Gastroesophageal sphincter (tissue), 4 donors: ENCODE results near the gene DENND4C. TPM values are rescaled to one million over a fixed set of nuclear protein-coding genes. Genes with fewer than 3 reads are reported as not detected.

ENCODE experiments used
- ATAC-seq: fragments of 150-250 bp; one replicate; pipeline ENCODE4 v1.9.1; 2016; ENCODE audit warnings: mild to moderate bottlenecking, moderate library complexity
- H3K27ac ChIP-seq, 4 donors: fragments of 200-600 bp; sonication (generic) in 3 of 4; 1 replicate in 3 of 4; 2 replicates in 1 of 4; pipeline ENCODE4 v1.5.1; 2016 to 2019
- H3K27me3 ChIP-seq: fragments of 200-600 bp; sonication (generic); one replicate; pipeline ENCODE4 v1.5.1; 2019
- H3K36me3 ChIP-seq, 2 donors: fragments of 200-600 bp; sonication (generic); one replicate each; pipeline ENCODE4 v1.5.1; 2019; ENCODE audit warnings: control low read depth in 1 of 2
- H3K4me1 ChIP-seq, 3 donors: fragments of 200-600 bp; sonication (generic); 1 replicate in 2 of 3; 2 replicates in 1 of 3; pipeline ENCODE4 v1.5.1; 2016 to 2019; ENCODE audit warnings: control low read depth in 2 of 3
- H3K4me3 ChIP-seq, 2 donors: fragments of 200-600 bp; sonication (generic); one replicate each; pipeline ENCODE4 v1.5.1; 2019; ENCODE audit warnings: mild to moderate bottlenecking in 1 of 2, moderate library complexity in 1 of 2
- H3K9me3 ChIP-seq, 3 donors: fragments of 200-600 bp; sonication (generic); one replicate each; pipeline ENCODE4 v1.5.1; 2017 to 2019; ENCODE audit warnings: control low read depth in 2 of 3
- EP300 ChIP-seq: sonication (generic); formaldehyde crosslinking; IDR thresholded peaks from one replicate; pipeline ENCODE4 v1.6.1; 2017; ENCODE audit warnings: antibody characterized with exemption, mild to moderate bottlenecking
- POLR2A ChIP-seq, 2 donors: fragments of 450-650 bp; IDR thresholded peaks; one replicate each; pipeline ENCODE4 v1.6.1; 2017; ENCODE audit warnings: antibody characterized with exemption in 2 of 2, mild to moderate bottlenecking in 2 of 2, moderate library complexity in 1 of 2
- POLR2AphosphoS5 ChIP-seq: sonication (generic); formaldehyde crosslinking; IDR thresholded peaks from one replicate; pipeline ENCODE4 v1.6.1; 2017; ENCODE audit warnings: antibody characterized with exemption
- WGBS, 2 donors: methylation state at CpG; one replicate each; pipeline ENCODE4 v1.1.5; 2018; ENCODE audit warnings: low coverage in 1 of 2; 5-methylcytosine and 5-hydroxymethylcytosine counted together
- total RNA-seq, 4 donors: library from RNA; depleted of rRNA; stranded (reverse); fragments of >200 nt; gene quantifications; one replicate each; pipeline ENCODE4 v1.1.0, GENCODE V29; 2016
- TF ChIP-seq, protein P1 (sequence below), 4 experiments: fragments of 200-600 bp in 2 of 4; fragments of 450-650 bp in 2 of 4; sonication (generic) in 1 of 4; IDR thresholded peaks; one replicate each; pipeline ENCODE4 v1.5.1; 2017 to 2019; ENCODE audit warnings: antibody characterized with exemption in 4 of 4, mild to moderate bottlenecking in 2 of 4, moderate library complexity in 2 of 4

The DENND4C gene
- total RNA-seq, 4 donors from 2014 or later = 72.9 to 117 (median 81.9) TPM

DNA sequence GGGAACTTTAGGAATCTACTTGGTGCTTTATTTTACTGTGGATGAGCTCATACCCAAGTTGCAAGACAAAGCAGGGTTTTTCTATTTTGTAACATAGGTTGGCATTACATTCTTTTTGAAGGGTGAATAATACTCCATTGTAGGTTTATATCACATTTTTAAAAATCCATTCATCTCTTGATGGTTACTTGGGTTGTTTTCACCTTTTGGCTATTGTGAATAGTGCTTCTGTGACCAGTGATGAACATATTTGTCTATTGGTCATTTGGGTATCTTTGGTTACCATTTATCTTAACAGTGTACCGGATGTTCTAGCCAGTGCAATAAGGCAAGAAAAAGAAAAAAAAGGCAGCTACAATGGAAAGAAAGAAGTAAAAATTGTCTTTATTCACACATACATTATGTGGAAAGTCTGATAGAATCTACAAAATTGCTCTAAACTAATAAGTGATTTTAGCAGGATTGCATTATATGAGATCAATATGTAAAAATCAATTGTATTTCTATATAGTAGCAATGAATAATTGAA, 40.0 kb downstream of the DENND4C start:
- Histone ChIP-seq H3K4me1 (peaks cover 0 to 16% (median 0%) of the 10 kb centered on the region in 3 donors), H3K27ac (no peak overlapping the region), H3K9me3 (no peaks in the 10 kb centered on the region), H3K27me3 (no peaks in the 10 kb centered on the region), H3K36me3 (no peaks in the 10 kb centered on the region), H3K4me3 (no peak overlapping the region)
- WGBS, 2 donors = no CpG with 5 or more reads among the region's 1 CpG
- TF ChIP-seq, protein P1, sequence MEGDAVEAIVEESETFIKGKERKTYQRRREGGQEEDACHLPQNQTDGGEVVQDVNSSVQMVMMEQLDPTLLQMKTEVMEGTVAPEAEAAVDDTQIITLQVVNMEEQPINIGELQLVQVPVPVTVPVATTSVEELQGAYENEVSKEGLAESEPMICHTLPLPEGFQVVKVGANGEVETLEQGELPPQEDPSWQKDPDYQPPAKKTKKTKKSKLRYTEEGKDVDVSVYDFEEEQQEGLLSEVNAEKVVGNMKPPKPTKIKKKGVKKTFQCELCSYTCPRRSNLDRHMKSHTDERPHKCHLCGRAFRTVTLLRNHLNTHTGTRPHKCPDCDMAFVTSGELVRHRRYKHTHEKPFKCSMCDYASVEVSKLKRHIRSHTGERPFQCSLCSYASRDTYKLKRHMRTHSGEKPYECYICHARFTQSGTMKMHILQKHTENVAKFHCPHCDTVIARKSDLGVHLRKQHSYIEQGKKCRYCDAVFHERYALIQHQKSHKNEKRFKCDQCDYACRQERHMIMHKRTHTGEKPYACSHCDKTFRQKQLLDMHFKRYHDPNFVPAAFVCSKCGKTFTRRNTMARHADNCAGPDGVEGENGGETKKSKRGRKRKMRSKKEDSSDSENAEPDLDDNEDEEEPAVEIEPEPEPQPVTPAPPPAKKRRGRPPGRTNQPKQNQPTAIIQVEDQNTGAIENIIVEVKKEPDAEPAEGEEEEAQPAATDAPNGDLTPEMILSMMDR (IDR thresholded peaks at IDR 0.05) = no peak
- TF ChIP-seq EP300 (no peak), POLR2AphosphoS5 (no peak), POLR2A (IDR thresholded peaks at IDR 0.05) (no peak)
- no peak for ATAC-seq

DNA sequence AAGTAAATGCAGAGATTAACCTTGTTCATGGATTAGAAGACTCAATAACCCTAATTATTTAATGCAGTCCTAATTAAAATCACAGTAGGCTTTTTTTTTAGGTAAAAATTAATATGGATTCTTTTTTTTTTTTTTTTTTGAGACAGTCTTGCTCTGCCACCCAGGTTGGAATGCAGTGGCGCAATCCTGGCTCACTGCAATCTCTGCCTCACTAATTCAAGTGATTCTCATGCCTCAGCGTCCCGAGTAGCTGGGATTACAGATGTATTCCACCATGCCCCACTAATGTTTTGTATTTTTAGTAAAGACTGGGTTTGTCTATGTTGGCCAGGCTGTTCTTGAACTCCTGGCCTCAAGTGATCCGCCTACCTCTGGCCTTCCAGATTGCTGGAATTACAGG, 40.6 kb downstream of the DENND4C start:
- H3K4me1 ChIP-seq = peaks cover 0 to 16% (median 2%) of the 10 kb centered on the region in 3 donors
- no peak overlapping the region for H3K27ac ChIP-seq
- ATAC-seq = no peak
- H3K36me3 ChIP-seq = no peaks in the 10 kb centered on the region
- no peaks in the 10 kb centered on the region for H3K9me3 ChIP-seq
- no peaks in the 10 kb centered on the region for H3K27me3 ChIP-seq
- no peak overlapping the region for H3K4me3 ChIP-seq
- TF ChIP-seq POLR2AphosphoS5 = no peak
- 100% methylated on average over 4 of the region's 4 CpGs; no CpG with 5 or more reads in 1 of the 2 donors for WGBS, 2 donors

DNA sequence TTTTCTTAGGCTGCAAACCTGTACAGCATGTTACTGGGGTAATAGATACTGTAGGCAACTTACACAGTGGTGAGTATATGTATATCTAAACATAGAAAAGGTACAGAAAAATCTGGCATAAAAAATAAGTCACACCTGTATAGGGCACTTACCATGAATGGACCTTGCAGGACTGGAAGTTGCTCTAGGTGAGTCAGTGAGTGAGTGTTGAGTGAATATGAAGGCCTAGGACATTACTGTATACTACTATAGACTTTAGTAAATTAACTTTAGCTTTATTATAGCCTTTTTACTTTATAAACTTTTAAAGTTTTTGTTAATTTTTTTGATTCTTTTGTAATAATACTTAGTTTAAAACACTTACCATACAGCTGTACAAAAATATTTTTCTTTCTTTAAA, 51.3 kb downstream of the DENND4C start:
- Histone ChIP-seq H3K4me3 (no peak overlapping the region), H3K36me3 (no peaks in the 10 kb centered on the region), H3K9me3 (no peaks in the 10 kb centered on the region), H3K4me1 (peaks cover 0 to 53% (median 3%) of the 10 kb centered on the region in 3 donors), H3K27ac (no peak overlapping the region), H3K27me3 (no peaks in the 10 kb centered on the region)
- TF ChIP-seq EP300 = no peak
- no peak for ATAC-seq

- Histone ChIP-seq H3K9me3 (no peaks in the 10 kb centered on the region), H3K27me3 (no peaks in the 10 kb centered on the region), H3K27ac (no peak overlapping the region), H3K4me1 (peaks cover 0 to 52% (median 3%) of the 10 kb centered on the region in 3 donors), H3K4me3 (no peak overlapping the region), H3K36me3 (no peaks in the 10 kb centered on the region)
- 83 to 100% methylated on average over 1 to 5 of the region's 5 CpGs for WGBS, 2 donors
- TF ChIP-seq EP300 (no peak), POLR2A (IDR thresholded peaks at IDR 0.05) (no peak), POLR2AphosphoS5 (no peak)
- TF ChIP-seq, protein P1 (IDR thresholded peaks at IDR 0.05) = no peak
- ATAC-seq = no peak
These were observed 52.7 kb downstream of the DENND4C start for GRCh38 chr9:19283072-19283710.

DNA sequence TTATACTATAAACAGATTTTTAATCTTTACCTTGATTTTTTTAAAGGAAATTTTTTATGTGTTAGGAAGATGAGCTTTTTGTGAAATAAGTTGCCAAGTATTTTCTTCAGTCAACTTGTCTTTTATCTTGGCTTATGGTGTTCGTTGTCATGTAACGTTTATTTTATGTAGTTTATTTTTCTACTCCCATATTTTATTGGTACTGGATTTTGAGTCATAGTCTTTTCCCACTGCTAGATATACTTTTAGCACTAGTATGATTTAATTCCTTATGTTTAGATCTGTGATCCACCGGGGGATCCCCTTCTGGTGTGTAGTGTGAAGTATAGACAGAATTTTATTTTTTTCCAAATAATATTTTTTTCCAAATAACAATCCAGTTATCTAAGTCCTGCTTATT, 54.2 kb downstream of the DENND4C start:
- Histone ChIP-seq H3K27me3 (no peaks in the 10 kb centered on the region), H3K4me3 (no peak overlapping the region), H3K4me1 (peaks cover 0 to 46% (median 3%) of the 10 kb centered on the region in 3 donors), H3K27ac (no peak overlapping the region), H3K9me3 (no peaks in the 10 kb centered on the region), H3K36me3 (peaks cover 0 to 8% of the 10 kb centered on the region in 2 donors)
- no peak for ATAC-seq
- no peak for TF ChIP-seq POLR2A (IDR thresholded peaks at IDR 0.05)
- TF ChIP-seq, protein P1 (IDR thresholded peaks at IDR 0.05) = no peak
- no peak for TF ChIP-seq EP300
- no peak for TF ChIP-seq POLR2AphosphoS5
- WGBS, 2 donors = 39 to 57% methylated on average over 2 to 3 of the region's 3 CpGs

DNA sequence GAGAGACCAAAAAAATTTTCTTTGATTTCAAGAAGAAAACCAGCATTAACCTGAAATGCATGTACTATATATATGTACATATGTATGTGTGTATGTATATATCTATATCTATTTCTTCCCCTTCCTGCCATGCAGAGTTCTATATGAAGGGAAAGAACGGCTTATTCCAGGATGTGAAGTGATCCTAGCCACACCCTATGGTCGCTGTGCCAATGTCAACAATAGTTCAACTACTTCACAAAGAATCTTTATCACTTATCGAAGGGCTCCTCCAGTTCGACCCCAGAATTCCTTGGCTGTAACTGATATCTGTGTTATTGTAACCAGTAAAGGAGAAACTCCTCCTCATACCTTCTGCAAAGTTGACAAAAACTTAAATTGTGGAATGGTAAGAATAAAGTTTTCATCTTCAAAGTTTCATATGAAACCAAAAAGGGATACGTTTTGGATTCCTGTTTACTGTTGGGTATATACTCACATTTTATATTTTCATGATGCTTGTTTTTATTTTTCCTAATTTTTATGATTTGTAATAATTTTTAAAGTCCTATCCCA, 56.2 kb downstream of the DENND4C start:
- H3K4me1 ChIP-seq = peaks cover 0 to 46% (median 3%) of the 10 kb centered on the region in 3 donors
- WGBS, 2 donors = 51 to 68% methylated on average over 5 of the region's 5 CpGs
- H3K4me3 ChIP-seq = no peak overlapping the region
- H3K9me3 ChIP-seq = no peaks in the 10 kb centered on the region
- no peaks in the 10 kb centered on the region for H3K27me3 ChIP-seq
- H3K27ac ChIP-seq = no peak overlapping the region
- H3K36me3 ChIP-seq = peaks cover 0 to 24% of the 10 kb centered on the region in 2 donors
- TF ChIP-seq POLR2A (IDR thresholded peaks at IDR 0.05) (no peak), POLR2AphosphoS5 (no peak), EP300 (no peak)
- TF ChIP-seq, protein P1 (IDR thresholded peaks at IDR 0.05) = no peak
- no peak for ATAC-seq
